ENCODE measurements around the gene MOB3C. TPM values are rescaled to one million over a fixed set of nuclear protein-coding genes. Genes with fewer than 3 reads are reported as not detected.

MOB3C gene
- total RNA-seq, 1 donor from 2014 or later: 9.4 TPM

DNA sequence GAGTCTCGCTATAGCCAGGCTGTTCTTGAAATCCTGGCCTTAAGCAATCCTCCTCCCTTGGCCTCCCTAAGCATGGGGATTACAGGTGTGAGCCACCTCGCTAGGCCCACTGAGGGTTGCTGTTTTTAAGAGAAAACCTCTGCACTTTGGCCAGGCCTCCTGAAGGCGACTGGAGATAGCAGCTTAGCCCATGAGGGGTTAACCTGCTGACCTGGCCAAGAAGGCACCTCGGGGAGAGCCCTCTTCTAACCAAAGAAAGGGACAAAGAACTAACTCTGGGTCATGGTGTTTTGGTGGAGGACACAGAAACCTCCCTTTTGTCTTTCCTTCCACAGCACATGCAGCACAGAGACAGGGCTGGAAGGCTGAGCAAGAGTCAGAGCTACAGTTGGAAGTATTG, 47.5 kb downstream of the MOB3C start:
- H3K4me1 Mint-ChIP-seq (ENCODE audit: unreplicated experiment): no peaks in the 10 kb centered on the region
- TF ChIP-seq CTCF (IDR thresholded peaks at IDR 0.05): no peak
- no peaks in the 10 kb centered on the region for H3K9me3 Mint-ChIP-seq (ENCODE audit: unreplicated experiment)
- H3K27ac Mint-ChIP-seq (ENCODE audit: unreplicated experiment): no peak overlapping the region
- no peak overlapping the region for H3K4me3 Mint-ChIP-seq (ENCODE audit: unreplicated experiment)
- no peaks in the 10 kb centered on the region for H3K27me3 Mint-ChIP-seq (ENCODE audit: unreplicated experiment)
- DNase-seq (ENCODE audit: extremely low spot score, unreplicated experiment): no peak
- H3K36me3 Mint-ChIP-seq (ENCODE audit: unreplicated experiment): peaks cover 19% of the 10 kb centered on the region

GRCh38 chr1:46568461-46568891, 48.1 kb downstream of the MOB3C start:
- TF ChIP-seq CTCF (IDR thresholded peaks at IDR 0.05): no peak
- H3K27me3 Mint-ChIP-seq (ENCODE audit: unreplicated experiment): no peaks in the 10 kb centered on the region
- H3K4me1 Mint-ChIP-seq (ENCODE audit: unreplicated experiment): no peaks in the 10 kb centered on the region
- peaks cover 20% of the 10 kb centered on the region for H3K36me3 Mint-ChIP-seq (ENCODE audit: unreplicated experiment)
- H3K27ac Mint-ChIP-seq (ENCODE audit: unreplicated experiment): no peak overlapping the region
- H3K9me3 Mint-ChIP-seq (ENCODE audit: unreplicated experiment): no peaks in the 10 kb centered on the region
- DNase-seq (ENCODE audit: extremely low spot score, unreplicated experiment): no peak
- no peak overlapping the region for H3K4me3 Mint-ChIP-seq (ENCODE audit: unreplicated experiment)

DNA sequence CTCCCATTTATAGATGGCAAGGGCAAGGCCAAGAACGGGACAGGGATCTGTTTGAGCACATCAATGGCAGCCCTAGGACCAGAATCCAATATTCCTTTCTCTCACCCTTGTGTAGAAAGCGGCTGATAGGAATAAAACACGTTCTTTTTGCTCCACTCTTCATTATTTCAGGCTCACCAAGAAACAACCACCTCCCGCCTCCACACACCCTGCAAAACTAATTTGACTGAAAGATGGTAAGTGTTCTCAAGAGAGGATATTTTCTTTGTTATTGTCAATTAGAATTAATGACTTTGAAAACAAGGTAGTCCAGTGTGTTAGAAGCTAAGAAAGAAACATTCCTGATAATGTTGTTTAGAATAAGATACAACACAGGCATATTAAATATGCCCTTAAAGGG, 53.3 kb downstream of the MOB3C start:
- Mint-ChIP-seq H3K4me3 (ENCODE audit: unreplicated experiment) (no peak overlapping the region), H3K27ac (ENCODE audit: unreplicated experiment) (no peak overlapping the region), H3K4me1 (ENCODE audit: unreplicated experiment) (no peaks in the 10 kb centered on the region), H3K27me3 (ENCODE audit: unreplicated experiment) (no peaks in the 10 kb centered on the region), H3K9me3 (ENCODE audit: unreplicated experiment) (no peaks in the 10 kb centered on the region), H3K36me3 (ENCODE audit: unreplicated experiment) (peaks cover 31% of the 10 kb centered on the region)
- TF ChIP-seq CTCF (IDR thresholded peaks at IDR 0.05): no peak
- no peak for DNase-seq (ENCODE audit: extremely low spot score, unreplicated experiment)

DNA sequence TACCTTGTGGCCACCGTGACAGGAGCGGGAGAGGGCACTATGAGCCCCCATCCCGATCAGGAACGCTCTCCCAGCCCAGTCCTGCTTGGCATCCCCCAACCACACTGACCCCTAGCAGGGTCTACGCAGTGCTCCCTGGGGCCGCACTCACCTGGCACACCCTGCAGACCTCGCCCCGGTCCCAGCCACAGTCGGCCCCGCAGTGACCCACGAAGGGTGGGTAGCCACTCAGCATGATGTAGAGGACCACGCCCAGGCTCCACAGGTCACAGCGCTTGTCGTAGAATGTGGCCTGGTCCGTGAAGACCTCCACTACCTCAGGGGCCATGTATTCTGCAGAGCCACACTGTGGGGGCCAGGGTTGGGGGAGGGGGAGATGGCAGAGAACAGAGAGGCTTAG, 54.1 kb downstream of the MOB3C start:
- no peak for TF ChIP-seq CTCF (IDR thresholded peaks at IDR 0.05)
- Mint-ChIP-seq H3K9me3 (ENCODE audit: unreplicated experiment) (no peaks in the 10 kb centered on the region), H3K27me3 (ENCODE audit: unreplicated experiment) (no peaks in the 10 kb centered on the region), H3K36me3 (ENCODE audit: unreplicated experiment) (peaks cover 31% of the 10 kb centered on the region), H3K27ac (ENCODE audit: unreplicated experiment) (no peak overlapping the region), H3K4me1 (ENCODE audit: unreplicated experiment) (no peaks in the 10 kb centered on the region), H3K4me3 (ENCODE audit: unreplicated experiment) (no peak overlapping the region)
- DNase-seq (ENCODE audit: extremely low spot score, unreplicated experiment): no peak

DNA sequence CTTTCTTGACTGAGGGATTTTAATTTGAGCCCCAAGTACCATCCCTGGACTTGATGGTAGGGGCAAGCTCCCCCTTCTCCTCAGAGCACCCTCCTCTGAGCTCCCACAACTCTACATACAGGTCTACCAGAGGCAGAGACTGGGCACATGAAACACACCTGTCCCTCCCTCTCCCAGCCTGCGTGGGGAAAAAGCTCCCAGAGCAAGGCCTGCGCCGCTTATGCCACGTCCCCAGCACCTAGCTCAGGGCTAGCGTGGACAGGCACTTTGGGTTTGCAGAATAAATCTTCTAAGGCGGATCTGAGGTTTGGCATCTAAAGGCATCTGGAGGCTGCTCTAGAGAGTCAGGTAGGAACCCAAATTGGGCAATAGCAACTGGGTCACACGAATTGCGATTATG, 57.6 kb downstream of the MOB3C start:
- no peak for TF ChIP-seq CTCF (IDR thresholded peaks at IDR 0.05)
- Mint-ChIP-seq H3K27ac (ENCODE audit: unreplicated experiment) (no peak overlapping the region), H3K4me1 (ENCODE audit: unreplicated experiment) (no peaks in the 10 kb centered on the region), H3K9me3 (ENCODE audit: unreplicated experiment) (no peaks in the 10 kb centered on the region), H3K36me3 (ENCODE audit: unreplicated experiment) (peaks cover 18% of the 10 kb centered on the region), H3K4me3 (ENCODE audit: unreplicated experiment) (no peak overlapping the region), H3K27me3 (ENCODE audit: unreplicated experiment) (no peaks in the 10 kb centered on the region)
- DNase-seq (ENCODE audit: extremely low spot score, unreplicated experiment): no peak
